GM19324 (cell line): ENCODE results near the gene CHST11.

Source experiments
- ATAC-seq: cut with Tn5 transposase; IDR thresholded peaks from one replicate; pipeline ENCODE4 v1.9.1; 2021; ENCODE audit warnings: mild to moderate bottlenecking, moderate library complexity; ENCODE audit not compliant: unreplicated experiment, low FRiP score

Gene CHST11

DNA sequence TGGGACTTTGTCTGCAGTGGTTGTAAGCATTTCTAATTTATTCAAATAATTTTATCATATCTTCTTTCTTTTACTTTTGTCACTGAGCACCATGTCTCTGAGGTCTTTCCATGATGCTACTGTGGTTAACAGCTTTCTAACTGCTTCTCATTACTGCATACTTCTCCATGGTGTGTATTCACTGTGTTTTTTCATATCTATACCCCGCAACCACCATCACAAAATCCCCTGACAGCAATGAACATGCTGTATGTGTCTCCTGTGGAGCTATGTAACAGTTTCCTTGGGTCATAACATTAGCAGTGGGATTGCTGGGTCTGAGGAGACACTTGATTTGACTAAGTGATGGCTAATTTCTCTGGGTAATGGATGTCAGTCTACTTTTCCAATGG lies 29.2 kb upstream of the CHST11 start:
- ATAC-seq, result no peak

DNA sequence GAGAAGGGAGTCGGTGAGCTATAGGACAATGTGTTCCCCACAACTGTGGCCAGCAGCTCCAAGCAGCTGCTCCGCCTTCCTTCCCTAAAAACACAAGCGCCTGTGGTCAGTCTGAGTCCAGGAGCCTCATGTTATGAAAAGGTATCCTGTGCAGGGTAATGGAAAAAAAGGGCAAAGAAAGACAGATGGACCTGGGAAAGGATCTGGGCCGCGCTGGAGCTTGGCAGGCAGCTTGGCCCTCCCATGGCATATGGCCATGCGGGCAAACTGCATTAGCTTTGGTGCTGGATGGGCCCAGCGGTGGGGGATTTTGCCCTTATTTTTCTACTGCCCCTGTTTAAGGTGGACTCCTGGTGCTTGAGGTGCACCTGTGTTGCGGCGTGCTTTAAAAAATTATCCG lies 23.7 kb upstream of the CHST11 start:
- ATAC-seq, result no peak

DNA sequence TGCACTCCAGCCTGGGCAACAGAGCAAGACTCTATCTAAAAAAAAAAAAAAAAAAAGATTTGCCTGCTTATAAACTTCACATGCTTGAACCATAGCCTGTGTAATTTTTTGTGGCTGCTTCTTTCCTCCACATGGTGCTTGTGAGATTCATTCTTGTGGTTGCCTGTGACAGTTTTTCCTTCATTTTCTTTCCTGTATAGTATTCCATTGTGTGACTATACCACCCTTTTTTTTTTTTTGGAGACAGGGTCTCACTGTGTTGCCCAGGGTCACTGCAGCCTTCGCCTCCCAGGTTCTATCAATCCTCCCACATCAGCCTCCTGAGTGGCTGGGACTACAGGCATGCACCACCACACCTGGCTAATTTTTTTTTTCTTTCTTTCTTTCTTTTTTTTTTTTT lies 22.6 kb upstream of the CHST11 start:
- ATAC-seq, result no peak

DNA sequence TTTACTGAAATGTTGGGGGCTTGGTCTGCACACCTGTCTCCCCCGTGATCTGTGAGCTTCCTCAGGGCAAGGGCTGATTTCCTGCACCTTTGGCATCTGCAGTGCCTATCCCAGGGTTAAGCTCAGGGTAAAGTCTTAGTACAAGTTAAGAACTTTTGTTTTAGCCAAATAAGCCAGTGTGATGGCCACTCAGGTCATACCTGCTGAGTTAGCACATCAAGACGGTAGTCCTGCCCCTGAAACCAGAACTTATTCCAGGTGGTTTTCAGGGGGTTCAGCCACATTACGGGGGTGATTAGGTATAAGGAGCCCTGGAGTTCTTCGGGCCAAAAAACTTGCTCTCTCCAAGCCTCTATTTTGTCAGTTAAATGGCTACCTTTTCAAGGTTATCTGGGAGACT lies 21.6 kb upstream of the CHST11 start:
- no peak for ATAC-seq

DNA sequence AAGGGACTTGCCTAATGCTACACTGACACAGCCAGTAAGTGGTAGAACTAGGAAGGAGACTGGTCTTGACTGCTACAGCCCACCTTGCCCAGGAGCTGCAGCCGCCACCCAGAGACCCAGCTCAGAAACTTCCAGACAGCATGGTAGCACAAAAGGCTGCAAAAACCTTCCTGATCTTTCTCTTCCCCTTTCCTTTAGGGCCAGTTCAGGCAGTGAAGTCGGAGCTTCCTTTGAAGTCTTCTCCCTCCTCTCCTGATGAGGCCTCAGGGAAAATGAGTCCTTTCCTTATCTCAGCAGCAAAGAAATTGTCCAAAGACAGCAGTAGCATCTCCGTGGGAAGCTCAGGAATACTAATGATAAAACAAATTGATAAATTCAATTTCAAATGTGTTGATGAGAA lies 21.0 kb upstream of the CHST11 start:
- ATAC-seq, result no peak

DNA sequence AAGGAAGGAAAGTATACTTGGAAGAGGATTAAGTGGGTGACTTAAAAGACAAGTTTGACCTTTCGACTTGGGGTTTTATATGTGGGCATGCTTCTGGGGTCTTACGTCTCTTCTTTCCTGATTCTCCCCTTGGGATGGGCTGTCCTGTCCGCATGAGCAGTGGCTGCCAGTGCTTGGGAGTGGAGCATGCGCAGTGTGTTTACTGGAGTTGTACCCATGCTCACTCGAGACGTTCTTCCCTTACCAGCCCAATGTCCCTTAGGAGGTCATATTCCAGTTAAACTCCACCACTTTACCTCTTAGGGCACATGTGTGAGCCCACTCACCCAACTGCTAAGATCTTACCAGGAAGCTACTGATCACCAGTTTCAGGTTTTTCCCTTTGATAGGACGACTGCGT lies 20.0 kb upstream of the CHST11 start:
- ATAC-seq, result no peak

DNA sequence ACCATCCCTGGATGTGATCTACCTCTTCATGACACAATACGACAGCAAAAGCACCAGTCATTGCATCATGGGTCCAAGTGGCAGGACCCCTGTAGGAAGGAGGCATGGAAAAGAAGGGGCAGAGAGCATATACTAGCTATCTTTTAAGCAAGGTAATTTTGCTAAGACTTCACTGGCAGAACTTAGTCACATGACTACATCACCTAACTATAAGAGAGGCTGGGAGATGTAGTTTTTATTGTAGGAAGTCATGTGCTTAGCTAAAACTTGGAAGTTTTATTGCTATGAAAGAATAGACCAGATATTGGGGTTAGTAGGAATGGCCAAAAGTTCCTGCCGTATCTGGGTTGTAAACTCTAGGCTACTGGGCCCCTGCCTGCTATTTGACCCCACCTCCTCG lies 18.6 kb upstream of the CHST11 start:
- no peak for ATAC-seq

DNA sequence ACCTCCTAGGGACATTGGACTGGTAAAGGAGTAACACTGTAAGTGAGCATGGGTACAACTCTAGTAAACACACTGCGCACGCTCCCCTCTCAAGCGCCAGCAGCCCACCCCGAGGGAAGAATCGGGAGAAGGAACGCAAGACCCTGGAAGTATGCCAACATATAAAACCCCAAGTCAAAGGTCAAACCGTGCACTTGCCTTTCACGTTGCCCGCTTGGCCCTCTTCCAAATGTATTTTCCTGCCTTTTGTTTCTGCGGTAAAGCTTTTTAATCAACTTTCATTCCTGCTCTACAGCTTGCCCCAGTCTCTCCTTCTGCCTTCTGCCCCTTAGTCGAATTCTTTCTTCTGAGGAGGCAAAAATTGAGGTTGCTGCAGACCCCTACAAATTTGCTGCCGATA lies 17.6 kb upstream of the CHST11 start:
- no peak for ATAC-seq

DNA sequence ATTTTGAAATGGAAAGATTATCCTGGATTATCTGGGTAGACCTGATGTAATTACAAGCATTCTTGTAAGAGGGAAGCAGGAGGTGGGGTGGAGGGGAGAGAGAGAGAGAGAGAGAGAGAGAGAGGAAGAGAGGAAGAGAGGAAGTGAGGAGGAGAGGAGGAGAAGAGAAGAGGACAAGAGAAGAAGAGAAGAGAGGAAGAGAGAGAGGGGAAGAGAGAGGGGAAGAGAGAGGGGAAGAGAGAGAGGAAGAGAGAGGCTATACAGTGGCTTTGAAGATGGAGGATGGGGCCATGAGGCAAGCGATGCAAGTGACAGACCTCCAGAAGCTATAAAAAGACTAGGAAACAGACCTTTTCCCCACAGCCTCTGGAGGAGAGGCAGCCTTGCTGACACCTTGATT lies 13.7 kb upstream of the CHST11 start:
- no peak for ATAC-seq

DNA sequence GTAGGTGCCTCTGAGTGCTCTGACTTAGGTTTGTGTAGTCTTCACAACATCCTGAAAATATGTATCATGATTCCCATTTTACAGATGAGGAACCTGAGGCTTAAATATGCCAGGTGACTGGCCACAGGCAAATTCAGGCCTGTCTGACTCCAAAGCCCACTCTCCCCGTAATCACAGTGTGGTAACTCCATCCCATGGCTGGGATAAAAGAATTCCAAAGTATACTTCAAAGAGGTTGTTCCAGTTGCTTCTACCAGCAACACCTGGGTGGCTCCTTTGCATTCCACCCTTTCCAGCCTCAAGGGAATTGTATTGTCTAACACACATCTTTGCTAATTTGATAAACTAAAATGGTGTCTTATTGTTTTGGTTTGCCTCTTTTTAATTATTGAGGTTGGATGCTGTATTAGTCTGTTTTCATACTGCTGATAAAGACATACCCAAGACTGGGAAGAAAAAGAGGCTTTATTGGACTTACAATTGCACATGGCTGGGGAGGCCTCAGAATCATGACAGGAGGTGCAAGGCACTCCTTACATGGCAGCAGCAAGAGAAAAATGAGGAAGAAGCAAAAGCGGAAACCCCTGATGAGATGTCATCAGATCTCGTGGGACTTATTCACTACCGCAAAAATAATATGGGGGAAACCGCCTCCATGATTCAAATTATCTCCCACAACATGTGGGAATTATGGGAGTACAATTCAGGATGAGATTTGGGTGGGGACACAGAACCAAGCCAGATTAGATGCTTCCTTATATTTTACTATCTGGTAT lies 9.9 kb upstream of the CHST11 start:
- ATAC-seq, result no peak

DNA sequence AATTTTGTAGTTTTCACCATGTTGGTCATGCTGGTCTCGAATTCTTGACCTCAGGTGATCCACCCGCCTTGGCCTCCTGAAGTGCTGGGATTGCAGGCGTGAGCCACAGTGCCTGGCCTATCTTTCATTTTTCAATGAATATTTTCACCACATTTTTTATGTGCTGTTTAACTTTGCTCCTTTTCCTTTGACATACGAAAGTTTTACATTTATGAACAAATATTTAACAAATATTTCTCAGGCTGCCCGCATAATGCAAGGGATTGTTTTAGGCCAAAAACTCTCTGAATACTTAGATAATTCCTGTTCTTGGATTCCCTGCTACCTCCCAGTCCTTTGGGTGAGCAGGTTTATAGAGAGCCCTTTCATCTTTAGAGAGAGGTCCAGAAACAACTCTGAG lies 8.7 kb upstream of the CHST11 start:
- no peak for ATAC-seq

DNA sequence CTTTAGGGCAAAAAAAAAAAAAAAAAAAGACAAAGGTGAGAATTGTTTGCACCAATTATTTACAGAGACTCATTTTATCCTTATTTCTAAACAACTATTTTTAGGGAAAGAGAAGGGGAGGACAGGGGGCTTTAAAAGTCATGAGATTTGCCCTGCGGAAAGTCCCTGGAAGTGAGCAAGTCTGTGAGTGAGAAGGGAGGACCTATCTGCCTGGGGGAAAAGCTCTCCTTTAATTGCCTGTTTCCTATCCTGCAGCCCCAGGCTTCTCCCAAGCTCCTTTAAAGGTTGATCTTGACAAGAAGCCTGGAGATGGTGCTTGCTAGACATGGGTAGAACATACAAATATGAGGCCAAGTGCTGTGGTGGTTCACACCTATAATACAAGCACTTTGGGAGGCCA lies 8.3 kb upstream of the CHST11 start:
- ATAC-seq, result no peak

DNA sequence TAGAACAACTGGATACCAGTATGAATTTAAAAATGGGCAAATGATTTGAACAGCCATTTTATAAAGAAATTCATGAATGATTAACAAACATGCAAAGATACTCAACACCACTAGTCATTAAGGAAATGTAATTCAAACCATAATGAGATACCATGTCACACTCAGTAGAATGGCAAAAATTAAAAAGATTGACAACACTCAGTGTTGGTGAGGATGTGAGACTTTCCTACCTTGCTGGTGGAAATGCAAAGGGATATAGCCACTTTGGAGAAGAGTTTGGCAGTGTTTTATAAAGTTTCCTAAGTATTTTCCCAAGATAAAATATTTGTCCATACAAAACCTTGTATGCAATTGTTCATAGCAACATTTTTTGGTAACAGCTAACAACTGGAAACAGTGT lies 6.0 kb upstream of the CHST11 start:
- no peak for ATAC-seq

DNA sequence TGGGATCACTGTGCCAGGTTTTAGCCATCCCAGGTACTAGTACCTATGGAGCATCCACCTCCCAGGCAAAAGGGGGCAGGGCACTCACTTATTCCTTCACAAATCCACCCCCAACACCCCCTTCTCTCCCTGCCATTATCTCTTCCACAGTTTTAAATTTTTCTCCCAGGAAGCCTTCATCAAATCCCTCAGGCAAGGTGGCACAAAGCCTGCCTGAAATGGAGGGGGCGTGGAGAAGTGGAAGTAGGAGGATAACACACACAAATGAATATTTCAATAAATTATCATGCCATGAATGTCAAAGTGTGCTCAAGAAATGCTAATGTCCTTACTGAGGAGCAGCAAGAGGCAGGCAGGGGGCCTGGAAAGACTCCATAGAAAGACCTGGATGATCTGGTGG lies 4.7 kb upstream of the CHST11 start:
- ATAC-seq, result no peak

DNA sequence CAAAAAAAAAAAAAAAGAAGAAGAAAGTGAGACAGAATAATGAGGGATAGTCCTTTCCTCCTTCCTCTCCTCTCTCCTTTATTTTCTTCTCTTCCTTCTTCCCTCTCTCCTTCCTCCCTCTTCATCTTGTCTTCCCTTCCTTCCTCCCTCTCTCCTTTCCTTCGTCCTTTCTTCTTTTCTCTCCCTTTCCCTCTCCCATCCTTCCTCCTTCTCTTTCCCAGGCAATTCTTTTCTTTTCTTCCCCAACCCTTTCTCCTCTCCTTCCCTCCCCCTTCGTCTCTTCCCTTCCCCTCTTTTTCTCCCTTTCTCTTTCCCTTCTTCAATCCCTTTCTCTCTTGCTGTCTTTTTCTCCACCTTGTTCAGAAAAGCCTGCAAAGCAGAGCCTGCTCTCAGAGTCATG lies 3.6 kb upstream of the CHST11 start:
- no peak for ATAC-seq

DNA sequence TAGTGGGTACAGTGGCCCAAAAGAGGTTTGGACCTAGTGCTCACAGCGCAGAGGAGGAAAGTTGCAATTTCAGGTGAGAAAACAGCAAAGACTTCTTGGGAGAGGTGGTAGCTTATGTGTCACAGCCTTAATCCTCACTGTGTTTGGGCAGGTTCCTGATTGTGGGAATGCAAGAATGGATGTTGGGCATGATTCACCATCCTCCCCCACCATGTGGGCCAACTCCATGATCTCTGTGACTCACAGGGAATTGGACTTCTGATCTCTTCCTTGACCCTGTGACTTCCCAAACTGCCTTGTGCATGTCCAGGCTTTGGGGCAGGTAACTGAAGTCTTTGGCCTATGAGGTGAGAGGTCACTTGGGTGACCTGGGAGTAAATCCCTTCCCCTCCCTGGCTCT lies 1.8 kb upstream of the CHST11 start:
- ATAC-seq, result no peak

DNA sequence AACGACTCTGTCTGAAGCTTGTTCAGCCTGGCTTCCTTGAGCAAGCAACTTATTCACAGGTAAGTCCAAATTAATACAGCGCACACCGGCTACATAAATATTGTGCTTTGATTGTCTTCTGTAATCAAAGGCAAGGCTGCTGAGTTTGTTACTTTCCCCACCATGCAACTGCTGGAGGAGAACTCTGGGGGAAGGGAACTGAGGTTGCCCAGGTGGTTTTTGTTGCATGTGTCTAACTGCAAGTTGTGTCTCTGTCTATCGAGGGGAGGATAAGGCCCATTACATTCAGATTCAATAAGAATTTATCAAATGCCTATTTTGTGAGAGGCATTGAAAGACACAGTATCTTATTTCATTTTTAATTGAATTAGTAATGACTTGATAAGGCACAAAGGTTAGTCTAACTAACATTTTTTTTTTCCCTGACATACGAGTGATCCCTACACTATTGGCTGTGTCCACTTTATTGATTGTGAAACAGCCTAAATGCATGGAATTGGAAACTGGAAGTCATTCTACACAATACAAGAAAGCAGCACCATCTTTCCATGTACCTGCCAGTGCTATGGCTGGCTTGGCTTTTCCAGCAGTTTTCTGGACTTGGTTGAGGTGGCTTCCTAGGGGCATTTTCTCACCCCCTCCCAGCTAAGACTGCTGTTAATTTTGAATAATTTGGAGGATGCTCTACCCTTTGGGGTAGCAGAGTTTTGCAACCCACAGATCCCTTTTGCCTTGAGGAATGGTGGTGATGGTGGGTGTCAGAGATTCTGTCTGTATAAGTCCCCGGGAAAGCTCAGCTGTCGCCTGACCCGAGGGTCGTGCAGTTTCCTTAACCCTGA lies 951 bp upstream of the CHST11 start:
- no peak for ATAC-seq

DNA sequence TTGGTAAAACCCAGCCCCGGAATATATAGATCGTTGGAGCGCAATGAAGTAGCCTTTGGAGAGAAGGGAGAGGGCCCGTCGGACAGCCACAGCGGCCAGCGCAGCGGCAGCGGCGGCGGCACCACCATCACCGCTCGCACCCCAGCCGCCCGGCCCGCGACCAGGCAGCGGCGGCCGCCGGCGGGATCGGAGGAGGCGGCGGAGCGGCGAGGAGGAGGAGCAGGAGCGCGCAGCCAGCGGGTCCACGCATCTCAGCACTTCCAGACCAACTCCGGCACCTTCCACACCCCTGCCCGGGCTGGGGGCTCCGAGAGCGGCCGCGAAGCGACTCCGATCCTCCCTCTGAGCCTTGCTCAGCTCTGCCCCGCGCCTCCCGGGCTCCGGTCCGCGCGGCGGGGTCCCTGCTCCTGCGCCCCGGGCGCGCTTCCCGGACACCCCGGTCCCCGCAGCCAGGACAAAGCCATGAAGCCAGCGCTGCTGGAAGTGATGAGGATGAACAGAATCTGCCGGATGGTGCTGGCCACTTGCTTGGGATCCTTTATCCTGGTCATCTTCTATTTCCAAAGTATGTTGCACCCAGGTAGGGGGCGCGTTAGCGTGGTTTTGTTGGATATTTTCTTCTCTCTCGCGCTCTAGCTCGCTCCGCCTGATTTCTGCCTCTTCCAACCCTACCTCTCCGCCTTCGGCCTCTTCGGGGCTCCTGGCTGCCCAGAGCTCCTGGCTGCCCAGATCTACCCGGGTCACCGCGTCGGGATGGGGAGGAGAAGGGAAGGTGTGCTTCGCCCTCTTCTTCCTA lies 400 bp downstream of the CHST11 start:
- peak; percentile 33 for ATAC-seq

DNA sequence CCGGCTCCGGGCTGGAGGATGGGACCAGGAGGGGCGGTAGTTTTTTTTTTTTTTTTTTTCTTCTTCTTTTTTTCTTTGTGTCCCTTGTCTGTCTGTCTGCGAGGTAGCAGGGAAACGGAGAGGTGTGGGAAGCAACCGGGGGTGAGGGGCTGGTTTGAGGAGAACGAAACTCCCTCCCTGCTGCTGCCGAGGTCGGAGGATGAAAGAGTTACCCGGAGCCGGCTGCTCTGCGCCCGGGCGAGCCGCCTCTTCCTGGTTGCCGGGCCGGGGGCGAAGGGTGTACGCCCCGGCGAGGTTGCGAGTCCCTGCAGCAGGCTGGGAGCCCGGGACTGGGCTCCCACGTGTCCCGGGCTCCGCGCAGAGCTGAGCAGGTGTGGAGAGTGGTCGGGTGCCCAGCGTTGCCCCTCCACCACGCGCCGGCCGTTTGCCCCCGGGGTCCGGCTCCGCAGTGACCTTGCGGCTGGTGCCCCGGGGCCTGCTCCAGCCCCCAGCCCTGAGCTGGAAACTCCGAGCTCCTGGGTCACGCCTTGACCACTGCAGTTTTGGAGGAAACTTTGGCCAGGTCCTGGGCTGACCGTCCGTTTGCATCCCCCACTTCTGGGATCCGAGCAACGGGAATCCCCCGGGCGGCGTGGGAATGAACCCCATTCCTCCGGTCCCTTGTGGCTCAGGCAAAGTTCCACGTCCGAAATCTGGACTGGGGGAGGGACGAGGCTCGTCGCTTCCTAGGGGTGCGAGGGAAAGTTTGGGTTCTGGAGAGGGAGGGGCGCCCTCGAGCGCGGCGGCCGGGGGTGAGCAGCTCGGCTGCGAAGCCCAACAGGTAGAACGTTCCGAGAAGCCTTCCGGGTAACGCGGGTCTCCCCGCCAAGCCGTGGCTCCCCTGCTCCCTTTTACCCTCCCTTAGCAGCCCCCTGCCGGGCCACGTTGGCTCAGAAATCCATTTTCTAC lies 1.3 kb downstream of the CHST11 start:
- ATAC-seq, result no peak

DNA sequence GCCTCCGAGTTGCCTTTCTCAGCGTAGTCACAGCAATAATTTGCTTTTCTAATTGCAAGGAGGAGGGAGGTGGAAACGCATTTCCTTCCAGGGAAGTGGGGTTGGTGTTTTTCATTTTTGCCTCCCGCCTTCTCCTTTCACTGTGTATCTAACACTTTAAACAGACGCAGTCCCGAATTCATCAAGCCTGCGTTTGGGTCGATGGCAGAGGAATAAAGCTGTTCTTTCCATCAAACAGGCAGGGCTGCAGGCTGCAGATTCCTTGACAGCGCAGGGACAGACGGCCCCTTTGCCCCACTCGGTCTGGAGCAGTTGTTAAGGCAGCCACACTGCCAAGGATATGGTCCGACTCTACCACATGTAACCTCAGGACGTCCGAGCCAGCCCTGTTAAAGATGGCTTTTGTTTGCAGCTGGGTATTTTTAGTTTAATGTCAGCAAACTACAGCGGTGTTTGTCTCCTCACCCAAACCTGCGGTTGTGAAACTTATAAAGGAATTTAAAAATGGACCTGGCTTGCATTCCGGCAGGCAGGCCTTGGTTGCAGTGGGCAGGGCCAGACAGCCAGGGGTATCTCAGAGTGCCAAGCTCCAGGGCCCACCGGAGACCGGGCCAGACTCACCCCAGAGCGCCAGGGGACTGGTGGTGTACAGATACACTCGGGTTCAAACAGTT lies 2.1 kb downstream of the CHST11 start:
- no peak for ATAC-seq
